HG03432 (cell line): ENCODE results near the gene ITGAD.

Experiments
- ATAC-seq: cut with Tn5 transposase; IDR thresholded peaks from one replicate; pipeline ENCODE4 v1.9.1; 2021; ENCODE audit warnings: mild to moderate bottlenecking, moderate library complexity; ENCODE audit not compliant: unreplicated experiment

The ITGAD gene

DNA sequence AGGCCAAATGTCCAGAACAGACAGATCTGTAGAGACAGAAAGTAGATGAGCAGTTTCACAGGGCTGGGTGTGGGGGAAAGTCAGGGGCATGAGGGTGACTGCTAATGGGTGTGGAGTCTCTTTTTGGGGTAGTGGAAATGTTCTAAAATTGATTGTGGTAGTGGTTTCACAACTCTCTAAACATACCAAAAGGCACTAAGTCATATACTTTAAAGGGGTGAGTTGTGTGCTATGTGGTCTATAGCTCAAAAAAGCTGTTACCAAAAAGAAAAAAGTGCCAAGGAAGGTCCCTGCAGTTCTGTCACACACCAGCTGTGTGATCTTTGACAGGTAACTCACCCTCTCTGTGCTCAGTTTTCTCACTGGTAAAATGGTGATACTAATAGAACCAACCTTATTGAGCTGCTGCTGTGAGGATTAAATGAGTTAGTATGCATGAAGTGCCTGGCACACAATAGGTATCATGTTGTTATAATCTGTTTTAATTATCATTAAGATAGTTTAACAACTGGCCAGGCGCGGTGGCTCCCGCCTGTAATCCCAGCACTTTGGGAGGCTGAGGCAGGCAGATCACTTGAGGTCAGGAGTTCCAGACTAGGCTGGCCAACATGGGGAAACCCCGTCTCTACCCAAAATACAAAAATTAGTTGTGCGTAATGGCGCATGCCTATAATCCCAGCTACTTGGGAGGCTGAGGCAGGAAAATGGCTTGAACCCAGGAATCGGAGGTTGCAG lies 27.8 kb upstream of the ITGAD start:
- peak; percentile 60 for ATAC-seq

DNA sequence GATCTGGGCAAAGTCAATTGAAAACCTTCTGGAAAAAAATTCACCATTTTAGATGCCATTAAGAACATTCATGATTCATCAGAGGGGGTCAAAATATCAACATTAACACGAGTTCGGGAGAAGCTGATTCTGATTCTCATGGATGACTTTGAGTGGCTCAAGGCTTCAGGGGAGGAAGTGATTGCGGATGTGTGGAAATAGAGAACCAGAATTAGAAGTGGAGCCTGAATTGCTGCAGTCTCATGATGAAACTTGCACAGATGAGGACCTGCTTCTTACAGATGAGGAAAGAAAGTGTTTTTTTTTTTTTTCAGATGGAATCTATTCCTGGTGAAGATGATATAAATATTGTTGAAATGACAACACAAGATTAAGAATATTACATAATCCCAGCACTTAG lies 25.3 kb upstream of the ITGAD start:
- no peak for ATAC-seq

DNA sequence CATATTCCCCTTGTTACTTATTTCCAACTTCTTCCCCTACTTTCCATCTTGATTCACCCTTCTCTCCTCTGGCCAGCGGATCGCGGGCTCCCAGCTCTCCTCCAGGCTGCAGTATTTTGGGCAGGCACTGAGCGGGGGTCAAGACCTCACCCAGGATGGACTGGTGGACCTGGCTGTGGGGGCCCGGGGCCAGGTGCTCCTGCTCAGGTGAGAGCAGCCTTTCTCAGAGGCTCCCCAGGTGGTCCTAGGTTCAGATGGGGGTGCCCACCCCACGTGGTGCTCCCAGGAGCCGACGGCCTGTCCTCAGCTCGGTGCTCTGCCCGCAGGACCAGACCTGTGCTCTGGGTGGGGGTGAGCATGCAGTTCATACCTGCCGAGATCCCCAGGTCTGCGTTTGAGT lies 22.1 kb upstream of the ITGAD start:
- no peak for ATAC-seq

DNA sequence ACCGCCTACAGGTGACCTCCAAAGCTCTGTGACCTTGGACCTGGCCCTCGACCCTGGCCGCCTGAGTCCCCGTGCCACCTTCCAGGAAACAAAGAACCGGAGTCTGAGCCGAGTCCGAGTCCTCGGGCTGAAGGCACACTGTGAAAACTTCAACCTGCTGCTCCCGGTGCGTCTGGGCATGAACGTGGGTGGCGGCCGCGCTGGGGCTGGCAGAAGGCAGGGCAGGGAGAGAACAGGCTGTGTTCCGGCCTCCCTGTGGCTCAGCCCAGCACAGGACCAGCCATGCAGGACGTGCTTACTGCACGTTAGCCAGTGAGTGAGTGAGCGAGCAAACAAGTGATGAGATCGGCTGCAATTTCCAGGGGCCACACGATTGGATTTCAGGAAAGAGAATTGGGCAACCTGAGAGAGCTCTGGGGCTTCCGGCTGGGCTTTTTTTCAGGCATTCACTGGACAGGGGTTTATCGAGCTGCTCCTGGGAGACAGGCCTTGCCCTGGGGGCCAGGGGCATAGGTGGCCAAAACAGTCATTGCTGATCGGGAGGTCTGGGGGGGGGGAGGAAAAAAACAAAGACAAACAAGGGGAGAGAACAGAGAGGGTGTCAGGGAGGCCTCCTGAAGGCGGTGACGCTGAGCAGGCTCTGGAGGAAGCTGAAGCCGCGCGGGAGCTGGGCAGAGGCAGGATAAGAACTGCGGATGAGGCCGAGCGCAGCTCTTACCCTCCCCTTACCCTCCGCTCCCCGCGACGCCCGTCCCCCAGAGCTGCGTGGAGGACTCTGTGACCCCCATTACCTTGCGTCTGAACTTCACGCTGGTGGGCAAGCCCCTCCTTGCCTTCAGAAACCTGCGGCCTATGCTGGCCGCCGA lies 21.3 kb upstream of the ITGAD start:
- ATAC-seq: no peak

DNA sequence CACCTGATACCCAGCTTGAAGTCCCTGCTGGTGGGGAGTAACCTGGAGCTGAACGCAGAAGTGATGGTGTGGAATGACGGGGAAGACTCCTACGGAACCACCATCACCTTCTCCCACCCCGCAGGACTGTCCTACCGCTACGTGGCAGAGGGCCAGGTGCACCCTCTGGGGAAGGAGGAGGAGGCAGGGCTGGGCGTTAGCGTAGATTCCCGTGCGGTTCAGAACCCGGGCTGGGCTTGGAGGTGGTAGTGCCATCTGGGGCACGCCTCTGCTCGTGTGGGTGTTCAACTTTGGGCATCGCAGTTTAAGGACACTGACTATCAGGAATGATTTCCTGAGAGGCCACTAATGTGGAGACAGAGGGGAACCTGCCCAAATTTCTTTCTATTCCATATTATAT lies 19.9 kb upstream of the ITGAD start:
- ATAC-seq: no peak

DNA sequence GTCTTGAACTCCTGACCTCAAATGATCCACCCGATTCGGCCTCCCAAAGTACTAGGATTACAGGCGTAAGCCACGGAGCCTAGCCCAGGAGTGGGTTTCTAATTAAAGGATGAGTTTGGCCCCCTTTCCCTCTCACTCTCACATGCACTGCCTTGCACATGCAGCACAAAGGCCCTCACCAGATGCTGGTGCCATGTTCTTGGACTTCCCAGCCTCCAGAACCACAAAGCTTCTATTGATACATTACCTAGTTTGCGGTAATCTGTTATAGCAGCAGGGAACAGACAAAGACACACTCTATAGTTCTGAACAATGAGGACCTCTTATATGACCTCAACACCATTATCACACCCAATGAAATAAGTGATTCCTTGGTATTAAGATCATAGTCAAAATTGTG lies 17.9 kb upstream of the ITGAD start:
- ATAC-seq: no peak

DNA sequence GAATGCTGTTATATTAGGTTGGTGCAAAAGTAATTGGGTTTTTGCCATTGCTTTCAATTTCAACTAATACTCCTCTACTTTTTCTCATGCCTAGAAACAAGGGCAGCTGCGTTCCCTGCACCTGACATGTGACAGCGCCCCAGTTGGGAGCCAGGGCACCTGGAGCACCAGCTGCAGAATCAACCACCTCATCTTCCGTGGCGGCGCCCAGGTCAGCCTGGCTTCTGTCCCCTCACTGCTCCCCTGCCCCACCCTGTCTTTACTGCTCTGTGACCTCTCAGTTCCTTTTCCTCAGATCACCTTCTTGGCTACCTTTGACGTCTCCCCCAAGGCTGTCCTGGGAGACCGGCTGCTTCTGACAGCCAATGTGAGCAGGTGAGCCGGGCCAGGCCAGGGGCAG lies 16.4 kb upstream of the ITGAD start:
- ATAC-seq: no peak

DNA sequence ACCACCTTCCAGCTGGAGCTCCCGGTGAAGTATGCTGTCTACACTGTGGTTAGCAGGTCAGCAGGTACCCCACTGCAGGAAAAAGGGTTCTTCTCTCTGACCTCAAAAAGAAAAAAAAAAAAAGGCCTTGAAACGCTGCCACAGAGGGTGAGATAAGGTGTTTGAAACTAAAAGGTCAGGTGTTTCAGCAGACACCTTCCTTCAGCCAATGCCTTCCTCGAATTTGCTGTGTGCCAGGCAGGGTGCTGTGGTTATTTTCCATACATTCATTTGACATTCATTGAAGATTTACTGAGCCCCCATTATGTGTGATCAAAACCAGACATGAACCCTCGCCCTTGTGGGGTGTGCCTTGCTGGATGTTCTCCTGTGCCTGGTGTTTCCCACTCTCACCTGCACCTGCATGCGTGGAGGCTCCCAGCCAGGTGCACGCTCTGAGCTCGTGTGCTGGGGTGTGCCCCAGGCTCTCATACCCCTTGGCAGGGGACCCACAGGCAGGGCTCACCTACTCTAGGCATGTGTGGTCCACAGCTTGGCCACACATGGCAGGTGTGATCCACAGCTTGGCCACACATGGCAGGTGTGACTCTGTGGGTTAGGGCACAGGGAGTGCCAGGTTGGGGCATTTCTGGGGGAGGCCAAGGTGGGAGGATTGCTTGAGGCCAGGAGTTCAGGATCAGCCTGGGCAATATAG lies 15.8 kb upstream of the ITGAD start:
- ATAC-seq: no peak

DNA sequence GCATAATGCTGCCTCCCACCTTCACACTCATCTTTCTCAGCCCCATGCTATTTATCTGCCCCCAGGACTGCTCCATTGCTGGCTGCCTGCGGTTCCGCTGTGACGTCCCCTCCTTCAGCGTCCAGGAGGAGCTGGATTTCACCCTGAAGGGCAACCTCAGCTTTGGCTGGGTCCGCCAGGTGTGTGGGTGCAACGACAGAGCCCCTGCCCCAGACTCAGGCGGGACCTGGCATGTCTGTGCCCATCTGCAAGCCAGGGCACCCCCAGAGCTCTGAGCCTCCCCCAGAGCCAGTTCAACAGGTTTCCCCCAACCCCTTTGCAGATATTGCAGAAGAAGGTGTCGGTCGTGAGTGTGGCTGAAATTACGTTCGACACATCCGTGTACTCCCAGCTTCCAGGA lies 12.9 kb upstream of the ITGAD start:
- no peak for ATAC-seq

DNA sequence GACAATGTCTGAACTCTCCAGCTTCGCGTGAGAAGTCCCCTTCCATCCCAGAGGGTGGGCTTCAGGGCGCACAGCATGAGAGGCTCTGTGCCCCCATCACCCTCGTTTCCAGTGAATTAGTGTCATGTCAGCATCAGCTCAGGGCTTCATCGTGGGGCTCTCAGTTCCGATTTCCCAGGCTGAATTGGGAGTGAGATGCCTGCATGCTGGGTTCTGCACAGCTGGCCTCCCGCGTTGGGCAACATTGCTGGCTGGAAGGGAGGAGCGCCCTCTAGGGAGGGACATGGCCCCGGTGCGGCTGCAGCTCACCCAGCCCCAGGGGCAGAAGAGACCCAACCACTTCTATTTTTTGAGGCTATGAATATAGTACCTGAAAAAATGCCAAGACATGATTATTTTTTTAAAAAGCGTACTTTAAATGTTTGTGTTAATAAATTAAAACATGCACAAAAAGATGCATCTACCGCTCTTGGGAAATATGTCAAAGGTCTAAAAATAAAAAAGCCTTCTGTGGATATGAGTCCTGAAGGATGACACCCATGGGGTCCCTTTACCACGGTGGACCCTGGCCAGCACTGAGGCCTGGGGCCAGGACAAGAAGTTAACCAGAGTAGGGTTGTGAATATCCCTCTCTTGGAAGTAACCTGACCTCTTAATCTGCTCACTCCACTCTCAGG lies 10.5 kb upstream of the ITGAD start:
- ATAC-seq: peak; percentile 71

DNA sequence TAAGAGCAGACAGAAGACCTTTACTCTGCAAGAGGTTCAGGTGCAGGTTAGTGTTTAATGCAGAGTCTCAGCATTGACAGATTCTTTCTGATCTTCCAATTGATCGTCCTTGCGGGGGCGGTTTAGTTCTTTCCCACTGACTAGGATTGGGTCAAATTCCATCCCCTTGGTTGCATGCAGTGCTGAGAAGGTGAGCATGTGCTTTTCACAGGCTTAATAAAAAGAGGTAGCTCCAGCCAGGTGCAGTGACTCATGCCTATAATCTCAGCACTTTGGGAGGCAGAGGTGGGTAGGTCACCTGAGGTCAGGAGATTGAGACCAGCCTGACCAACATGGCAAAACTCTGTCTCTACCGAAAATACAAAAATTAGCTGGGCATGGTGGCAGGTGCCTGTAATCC lies 7.5 kb upstream of the ITGAD start:
- ATAC-seq: no peak

DNA sequence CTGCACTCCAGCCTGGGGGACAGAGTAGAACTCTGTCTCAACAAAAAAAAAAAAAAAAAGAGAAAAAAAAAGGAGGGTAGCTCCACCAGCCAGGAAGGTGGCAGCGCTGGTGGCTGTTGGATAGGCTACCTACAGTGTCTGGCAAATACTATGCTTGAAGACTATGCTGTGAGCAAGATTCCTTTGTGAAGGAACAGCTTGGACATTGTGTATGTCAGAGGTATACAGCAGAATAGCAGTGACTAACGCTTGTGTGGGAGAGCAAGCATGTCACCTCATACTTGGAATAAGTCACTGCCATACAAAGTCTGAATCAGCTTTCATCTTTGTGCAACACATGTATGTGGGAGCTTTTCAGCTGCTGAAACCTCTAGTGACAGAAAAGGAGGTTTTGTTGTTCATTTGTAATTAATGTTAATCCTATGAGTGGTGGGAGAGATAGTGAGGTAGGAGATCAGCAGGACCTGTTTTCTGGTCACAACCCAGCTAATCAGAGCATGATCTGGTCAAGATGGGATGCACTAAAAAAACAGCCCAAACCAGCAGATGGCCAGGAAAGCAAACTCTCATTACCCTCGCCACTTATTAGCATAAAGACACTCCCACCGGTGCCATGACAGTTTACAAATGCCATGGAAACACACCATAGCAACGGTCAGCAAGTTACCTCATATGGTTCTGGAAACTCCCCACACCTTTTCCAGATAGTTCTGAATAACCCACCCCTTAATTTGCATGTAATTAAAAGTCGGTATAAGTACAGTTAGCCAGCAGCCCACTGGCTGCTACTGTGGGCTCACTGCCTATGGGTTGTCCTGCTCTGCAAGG lies 6.8 kb upstream of the ITGAD start:
- peak; percentile 48 for ATAC-seq

DNA sequence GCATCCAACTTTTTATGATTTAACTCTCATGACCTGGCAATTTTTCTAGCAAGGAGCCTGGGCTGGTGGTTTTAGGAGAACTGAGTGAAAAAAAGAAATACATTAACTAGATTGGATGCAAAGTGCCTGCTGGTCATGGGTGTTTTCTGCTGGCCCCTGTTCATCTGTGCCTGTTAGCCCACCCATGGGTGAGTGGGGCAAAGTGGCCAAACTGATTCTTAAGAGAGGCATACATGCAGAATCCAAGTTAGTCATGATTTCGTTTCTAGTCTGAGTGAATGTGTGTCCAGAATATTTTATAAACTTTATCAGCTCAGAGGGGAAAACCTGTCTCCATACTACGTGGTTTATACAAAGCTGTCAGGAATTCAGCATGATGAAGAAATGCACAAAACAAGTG lies 4.6 kb upstream of the ITGAD start:
- no peak for ATAC-seq

DNA sequence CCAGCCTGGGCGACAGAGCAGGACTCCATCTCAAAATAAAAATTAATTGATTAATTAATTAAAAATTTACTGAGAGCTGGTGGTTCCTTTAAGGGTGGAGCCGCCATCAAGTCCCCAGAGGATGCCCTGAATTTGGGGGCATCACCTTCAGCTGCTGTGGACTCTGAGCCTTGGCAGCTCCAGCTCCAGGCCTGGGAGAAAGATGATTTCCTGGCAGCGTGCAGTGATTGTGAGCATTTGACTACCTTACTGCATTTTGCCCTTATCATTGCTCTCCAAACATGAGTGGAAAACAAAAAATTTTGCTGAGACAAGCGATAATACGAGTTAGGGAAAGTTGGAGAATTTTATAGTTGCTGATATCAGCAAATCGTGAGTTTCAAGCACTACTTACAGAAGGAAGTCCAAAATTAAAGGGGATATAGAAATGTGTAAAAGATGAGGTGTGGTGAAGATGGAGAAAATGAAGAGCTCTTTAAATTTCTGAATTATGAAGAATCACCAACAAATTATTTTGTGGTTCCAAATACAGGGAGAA lies 2.6 kb upstream of the ITGAD start:
- ATAC-seq: no peak

DNA sequence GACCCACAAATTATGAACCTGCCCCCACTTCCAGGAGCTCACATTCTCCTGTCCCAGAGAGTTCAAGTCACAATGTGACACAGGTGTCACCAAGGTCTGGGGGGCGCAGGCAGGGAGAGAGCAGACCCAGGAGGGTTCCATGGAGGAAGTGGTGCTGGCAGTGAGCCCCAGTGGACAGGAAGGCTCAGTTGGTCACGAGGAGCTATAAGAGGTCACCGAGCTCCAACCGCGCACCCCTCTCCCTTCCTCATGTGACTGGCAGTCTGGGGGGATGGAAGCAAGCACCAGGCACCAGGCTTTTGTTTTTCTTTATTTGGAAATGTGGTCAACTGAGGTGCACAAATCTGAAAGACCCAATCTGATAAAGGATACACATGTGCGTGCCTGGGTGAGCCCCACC lies 2.5 kb downstream of the ITGAD start:
- no peak for ATAC-seq

DNA sequence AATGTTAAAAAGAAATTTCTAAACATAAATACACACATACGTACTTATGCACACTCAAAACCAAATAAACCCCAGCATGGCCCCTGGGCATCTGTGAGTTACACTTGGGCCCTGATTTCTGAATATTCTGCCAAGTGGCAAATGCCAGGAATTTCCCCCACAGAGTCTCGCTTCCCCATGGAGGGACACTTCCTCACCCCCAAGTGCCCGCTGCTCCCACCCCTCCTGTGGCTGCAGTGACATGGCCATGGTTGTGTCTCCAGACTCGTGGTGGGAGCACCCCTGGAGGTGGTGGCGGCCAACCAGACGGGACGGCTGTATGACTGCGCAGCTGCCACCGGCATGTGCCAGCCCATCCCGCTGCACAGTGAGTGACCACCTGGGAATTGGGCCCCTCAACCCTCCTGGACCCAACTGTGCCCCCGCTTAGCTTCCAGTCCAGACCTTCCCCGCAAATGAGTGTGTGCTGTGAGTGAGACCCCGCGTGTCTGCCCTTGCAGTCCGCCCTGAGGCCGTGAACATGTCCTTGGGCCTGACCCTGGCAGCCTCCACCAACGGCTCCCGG lies 4.0 kb downstream of the ITGAD start:
- ATAC-seq: no peak

DNA sequence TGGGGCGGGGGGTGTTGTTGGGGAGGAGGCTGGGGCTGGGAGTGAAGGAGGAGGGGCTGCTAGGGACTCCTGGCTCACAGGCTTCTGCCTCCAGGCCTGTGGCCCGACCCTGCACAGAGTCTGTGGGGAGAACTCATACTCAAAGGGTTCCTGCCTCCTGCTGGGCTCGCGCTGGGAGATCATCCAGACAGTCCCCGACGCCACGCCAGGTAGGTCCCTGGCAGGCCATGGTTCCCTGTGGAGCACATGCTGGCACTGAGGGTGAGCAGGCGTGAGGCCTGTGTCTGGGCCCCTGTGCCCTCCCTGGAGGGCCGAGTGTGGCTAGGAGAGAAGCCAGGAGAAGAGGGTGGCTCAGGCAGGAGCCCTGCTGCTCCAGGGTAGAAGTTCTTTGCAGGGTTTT lies 4.6 kb downstream of the ITGAD start:
- no peak for ATAC-seq

DNA sequence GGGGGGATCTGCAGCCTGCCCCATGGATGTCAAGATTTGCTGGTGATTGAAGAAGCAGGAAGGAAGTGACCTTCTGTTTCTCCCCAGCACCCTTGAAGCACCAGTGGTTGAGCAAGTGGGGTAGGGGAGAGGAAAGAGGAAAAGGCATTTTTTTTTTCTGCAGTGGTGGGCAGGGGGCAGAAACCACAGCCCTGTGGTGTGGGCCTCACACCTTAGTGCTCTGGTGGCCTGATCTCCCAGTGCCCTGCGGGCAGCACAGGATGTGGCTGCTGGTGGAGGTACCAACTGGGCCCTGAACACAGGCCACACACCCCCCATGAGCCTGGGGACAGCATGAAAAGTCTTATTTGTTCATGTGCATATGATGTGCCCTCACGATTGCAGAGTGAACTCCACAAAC lies 7.1 kb downstream of the ITGAD start:
- no peak for ATAC-seq

DNA sequence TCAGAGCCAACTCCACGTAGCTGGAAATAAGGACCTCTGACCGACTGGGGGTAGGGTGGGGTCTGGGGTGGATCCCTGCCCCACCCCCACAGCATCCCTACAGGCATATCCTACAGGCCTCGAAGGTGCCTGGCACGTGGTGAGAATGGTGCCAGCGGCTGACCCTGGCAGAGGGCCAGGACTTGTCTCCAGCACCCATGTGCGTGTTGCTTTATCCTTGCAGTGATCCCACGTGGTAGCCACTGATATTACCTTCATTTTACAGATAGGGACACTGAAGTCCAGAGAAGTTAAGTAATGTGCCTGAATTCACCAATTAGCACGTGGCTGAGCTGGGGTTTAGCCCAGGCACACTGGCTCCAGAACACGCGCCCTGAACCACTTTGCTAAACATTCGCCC lies 8.3 kb downstream of the ITGAD start:
- no peak for ATAC-seq

DNA sequence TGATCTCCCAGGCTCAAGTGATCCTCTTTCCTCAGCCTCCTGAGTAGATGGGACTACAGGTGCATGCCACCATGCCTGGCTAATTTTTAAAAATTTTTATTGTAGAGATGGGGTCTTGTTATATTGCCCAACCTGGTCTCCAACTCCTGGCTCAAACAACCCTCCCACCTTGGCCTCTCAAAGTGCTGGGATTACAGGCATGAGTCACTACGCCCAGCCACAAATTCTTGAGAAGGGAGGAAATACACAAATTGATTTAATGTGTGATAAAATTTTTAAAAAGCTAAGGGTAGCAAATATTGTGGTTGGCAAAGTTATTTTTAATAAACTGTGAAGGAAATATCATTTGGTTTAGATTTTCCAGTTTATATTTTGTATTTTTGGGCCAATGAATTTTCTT lies 9.6 kb downstream of the ITGAD start:
- ATAC-seq: no peak
